HG03196 (cell line): ENCODE results near the gene SEMA5A.

ENCODE experiments used
- ATAC-seq: cut with Tn5 transposase; IDR thresholded peaks from one replicate; pipeline ENCODE4 v1.9.1; 2021; ENCODE audit not compliant: unreplicated experiment

Gene SEMA5A

GRCh38 chr5:9294793-9295465 is 250.9 kb downstream of the SEMA5A start:
- no peak for ATAC-seq

DNA sequence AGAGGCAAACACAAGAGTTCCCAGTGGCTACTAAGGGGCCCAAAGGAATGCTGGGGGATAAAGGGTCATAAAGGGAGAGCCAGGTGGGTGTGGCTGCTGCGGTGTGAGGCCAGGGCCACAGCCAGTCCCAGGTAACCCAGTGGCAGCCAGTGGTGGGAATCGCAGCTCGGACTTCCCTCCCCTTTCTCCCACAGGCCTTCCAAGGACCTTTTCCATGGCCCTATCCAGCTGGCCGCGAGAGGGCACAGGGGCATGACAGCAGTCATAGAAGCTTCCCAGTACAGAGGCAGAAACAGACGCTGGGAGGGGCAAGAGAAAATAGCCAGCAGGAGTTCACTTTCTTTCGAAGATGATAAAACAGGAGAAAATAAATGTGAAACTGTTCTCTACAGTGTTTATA is 257.6 kb downstream of the SEMA5A start:
- ATAC-seq, result no peak

DNA sequence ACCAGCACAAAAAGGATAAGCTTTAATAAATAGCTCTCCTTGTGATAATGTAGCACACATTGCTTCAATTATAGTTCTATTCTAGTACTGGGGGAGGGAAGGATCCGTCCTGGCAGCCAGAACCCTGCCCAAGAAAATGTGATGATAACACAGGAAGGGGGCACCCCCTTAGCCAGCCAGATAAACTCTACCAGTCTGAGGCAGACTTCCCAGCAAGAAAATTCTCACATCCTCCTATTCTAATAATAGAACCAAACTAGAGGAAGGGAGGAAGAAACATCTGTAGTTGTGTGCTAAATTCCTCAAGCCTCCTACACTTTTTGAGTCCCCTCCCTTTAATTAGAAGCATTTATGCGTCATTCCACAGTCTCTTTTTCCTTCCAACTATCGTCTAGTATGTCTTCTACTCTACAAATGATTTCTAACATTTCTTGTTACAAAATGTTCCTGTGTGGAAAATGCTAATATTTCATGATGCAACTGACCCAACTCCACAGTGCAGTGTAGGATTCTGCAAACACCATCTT is 261.0 kb downstream of the SEMA5A start:
- no peak for ATAC-seq

GRCh38 chr5:9284272-9284671 is 261.6 kb downstream of the SEMA5A start:
- no peak for ATAC-seq

DNA sequence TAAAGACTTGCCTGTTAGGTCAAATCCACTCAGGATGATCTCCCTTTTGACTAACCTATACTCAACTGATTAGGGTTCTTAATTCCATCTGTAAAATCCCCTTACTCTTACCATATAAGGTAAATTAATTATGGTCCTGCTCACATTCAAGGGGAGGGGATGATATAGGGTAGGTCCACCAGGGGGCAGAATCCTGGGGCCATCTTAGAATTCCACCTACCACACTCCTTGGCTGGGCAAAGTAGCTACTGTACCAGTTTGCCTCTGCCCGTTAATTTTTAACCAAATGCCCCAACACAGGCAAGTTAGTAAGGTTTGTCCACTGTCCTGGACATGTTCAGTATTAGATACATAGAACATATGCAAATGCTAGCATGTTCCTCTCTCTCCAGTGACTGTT is 262.4 kb downstream of the SEMA5A start:
- no peak for ATAC-seq

GRCh38 chr5:9283021-9283420 is 262.9 kb downstream of the SEMA5A start:
- no peak for ATAC-seq

DNA sequence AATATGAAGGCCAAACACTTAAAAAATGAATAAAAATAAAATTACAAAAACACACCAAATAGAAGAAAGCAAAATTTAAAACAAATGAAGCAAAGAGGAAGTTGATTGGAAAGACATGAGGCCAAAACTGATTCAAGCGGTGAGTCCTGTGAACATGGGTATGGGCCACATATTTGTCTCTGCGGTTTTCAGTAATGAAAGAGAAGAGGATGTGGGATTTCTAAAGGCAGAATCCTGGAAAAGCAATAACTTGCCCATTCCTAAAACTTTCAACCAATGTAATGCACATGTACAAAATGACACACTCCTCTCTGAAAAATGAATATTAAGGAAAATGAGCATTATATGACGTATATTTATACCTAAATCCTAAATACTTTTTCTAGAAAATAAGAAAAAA is 263.7 kb downstream of the SEMA5A start:
- ATAC-seq, result no peak

DNA sequence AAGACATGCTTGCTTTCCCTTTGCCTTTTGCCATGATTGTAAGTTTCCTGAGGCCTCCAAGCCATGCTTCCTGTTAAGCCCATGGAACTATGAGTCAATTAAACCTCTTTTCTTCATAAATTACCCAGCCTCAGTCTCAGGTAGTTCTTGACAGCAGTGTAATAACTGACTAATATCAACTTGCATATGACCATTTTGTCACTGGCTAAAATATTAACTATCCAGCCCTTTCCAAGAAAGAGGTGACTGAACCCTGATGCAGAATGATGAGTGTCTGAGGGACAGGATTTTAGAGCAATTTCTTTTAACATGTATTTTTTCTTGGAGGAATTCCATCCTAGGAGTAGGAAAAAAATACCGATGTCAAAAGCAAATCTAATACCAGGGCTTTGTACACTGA is 266.1 kb downstream of the SEMA5A start:
- ATAC-seq, result no peak

- ATAC-seq, result no peak
Measured at GRCh38 chr5:9278921-9279603, 266.8 kb downstream of the SEMA5A start.

GRCh38 chr5:9269014-9269413 is 276.9 kb downstream of the SEMA5A start:
- no peak for ATAC-seq

GRCh38 chr5:9268226-9268625 is 277.6 kb downstream of the SEMA5A start:
- no peak for ATAC-seq

GRCh38 chr5:9265441-9266287 is 280.2 kb downstream of the SEMA5A start:
- no peak for ATAC-seq

DNA sequence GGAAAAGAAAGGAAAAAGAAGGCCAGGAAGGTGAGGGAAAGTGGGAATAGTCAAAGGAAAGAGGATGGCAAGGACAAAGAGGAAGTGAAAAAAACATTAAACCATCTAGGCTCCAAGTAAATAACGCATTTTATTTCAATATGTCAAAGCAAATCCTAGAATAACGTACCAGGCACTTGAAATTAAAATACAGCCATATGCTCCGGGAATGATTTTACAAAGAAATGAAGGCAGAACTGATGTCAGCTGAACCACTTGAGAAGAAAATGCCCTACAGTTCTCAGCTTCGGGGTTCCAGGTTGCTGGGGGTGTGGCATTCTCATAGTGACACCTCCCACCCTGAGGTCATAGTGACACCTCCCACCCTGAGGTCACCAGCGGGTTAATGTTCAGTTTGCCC is 281.6 kb downstream of the SEMA5A start:
- no peak for ATAC-seq

DNA sequence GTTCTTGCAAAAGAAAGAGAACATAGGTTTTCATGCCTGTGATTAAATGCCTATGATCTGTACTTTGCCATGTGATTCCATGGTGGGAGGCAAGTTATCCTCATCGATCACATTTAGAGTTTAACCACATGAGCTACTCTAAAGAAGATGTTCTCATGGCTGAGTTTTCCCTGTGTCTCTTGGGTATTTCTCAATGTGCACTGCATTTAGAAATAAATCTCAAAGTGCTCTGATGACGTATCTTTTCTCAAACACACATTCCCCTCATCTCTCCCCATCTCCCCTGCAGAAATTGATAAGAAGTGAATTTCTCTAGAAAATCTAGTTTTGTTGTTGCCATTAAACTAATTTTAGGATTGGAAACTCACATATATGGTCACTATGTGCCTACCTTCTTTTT is 282.2 kb downstream of the SEMA5A start:
- ATAC-seq, result no peak

DNA sequence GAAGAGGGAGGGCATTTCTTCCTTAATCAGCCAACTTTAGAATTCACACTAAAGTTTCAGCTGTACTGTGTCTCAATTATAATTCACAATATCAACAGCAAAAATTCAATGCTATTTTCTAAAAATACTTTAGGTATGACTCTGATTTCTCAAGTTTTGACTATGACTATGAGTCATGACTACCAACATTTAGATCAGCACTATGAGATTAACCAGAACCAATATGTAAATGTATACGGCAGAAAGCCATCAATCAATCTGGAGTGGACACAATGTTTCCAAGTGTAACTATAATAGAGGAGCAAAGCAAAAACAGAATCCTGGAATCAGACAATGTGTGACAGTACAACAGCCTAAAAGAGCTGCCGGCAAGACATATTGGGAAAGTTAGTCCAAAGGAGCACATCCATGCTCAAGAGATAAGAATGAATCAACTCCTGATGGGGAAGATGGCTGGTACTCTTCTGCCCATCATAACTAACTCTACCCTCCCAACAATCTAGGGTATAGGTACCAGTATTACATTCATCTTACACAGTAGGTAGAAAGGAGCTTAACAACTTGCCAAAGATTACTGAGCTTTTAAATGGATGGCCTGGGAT is 294.4 kb downstream of the SEMA5A start:
- ATAC-seq, result no peak

- ATAC-seq, result no peak
Measured at GRCh38 chr5:9249231-9249630, 296.6 kb downstream of the SEMA5A start.

DNA sequence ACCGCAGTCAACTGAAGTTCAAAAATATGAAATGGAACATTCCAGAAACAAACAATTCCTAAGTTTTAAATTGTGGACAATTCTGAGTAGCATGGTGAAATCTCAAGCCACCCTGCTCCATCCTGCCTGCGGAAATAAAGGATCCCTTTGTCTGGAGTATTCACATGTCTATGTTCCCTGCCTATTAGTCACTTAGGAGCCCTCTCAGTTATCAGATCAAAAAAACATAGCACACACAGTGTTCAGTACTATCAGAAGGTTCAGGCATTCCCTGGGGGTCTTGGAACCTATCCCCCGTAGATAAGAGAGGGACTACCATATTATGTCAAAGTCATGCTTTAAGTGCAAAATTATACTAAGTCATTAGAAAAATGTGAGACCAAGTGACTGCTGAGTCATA is 300.8 kb downstream of the SEMA5A start:
- no peak for ATAC-seq

- ATAC-seq, result no peak
Measured at GRCh38 chr5:9244417-9244816, 301.5 kb downstream of the SEMA5A start.

DNA sequence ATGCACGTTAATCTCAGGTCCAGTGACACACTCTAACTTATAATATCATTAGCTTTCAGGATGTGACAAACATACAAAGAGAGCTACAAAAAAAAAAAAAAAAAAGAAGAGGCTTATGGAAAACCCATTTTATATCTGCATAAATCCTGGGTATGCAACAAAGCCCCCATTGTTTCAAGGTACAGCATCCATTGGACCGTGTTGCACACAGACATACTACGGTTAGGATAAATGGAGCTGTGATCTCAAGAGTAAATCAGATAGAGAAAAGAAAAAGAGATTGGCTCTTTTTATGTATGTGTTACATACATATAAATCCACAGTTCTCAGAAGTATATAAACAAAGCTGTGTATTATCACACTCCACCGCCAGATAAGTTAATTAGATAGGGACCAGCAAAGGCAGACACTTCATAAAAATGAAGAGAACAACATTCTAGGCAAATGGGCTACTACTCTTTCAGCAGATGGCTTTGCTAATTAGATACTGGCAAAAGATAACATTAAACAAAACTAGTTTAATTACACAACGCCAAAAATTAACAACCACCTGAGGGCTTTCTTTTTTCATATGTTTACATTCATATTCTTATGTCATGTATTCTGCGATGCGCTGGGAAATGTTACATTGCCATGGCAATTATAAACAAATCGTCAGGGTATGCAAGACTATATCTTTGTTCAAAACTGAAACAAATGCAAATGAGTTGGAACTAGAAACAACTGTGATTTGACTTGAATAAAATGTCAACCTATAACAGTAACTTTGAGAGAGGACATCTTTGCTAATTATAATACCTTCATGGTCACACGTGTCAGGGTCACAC is 304.2 kb downstream of the SEMA5A start:
- no peak for ATAC-seq

GRCh38 chr5:9240431-9240830 is 305.4 kb downstream of the SEMA5A start:
- ATAC-seq, result no peak
